ENCODE measurements around the gene CSNK1G1.

GRCh38 chr15:64256051-64256450 lies 99.9 kb downstream of the CSNK1G1 start:
- TF ChIP-seq CTCF (IDR thresholded peaks at IDR 0.05) (no peak), POLR2A (IDR thresholded peaks at IDR 0.05) (no peak), EP300 (IDR thresholded peaks at IDR 0.05) (no peak)
